SK-N-SH treated with all-trans-retinoic acid at 6 μM for 48 hours (cell line): Measurements from ENCODE around the gene MYCBPAP.

Experiments used
- ARNTL ChIP-seq: fragments of 450-650 bp; formaldehyde crosslinking; IDR thresholded peaks from 2 replicates; pipeline ENCODE4 v1.5.0; 2020; ENCODE audit warnings: low read depth, mild to moderate bottlenecking, moderate library complexity, borderline replicate concordance
- BACH2 ChIP-seq: fragments of 250-450 bp; sonication (Bioruptor Pico); IDR thresholded peaks from 2 replicates; pipeline ENCODE4 v1.9.0; 2021; ENCODE audit warnings: mild to moderate bottlenecking, borderline replicate concordance
- CREB5 ChIP-seq: fragments of 250-450 bp; sonication (Bioruptor Pico); IDR thresholded peaks from 2 replicates; pipeline ENCODE4 v1.5.1; 2020; ENCODE audit warnings: low read depth, mild to moderate bottlenecking, moderate library complexity
- ESRRG ChIP-seq: fragments of 250-450 bp; sonication (Bioruptor Pico); IDR thresholded peaks from 2 replicates; pipeline ENCODE4 v1.6.1; 2021; ENCODE audit warnings: mild to moderate bottlenecking
- GLIS3 ChIP-seq: fragments of 250-450 bp; sonication (Bioruptor Pico); IDR thresholded peaks from 2 replicates; pipeline ENCODE4 v1.5.0; 2020; ENCODE audit warnings: mild to moderate bottlenecking, moderate library complexity
- PATZ1 ChIP-seq: fragments of 250-450 bp; sonication (Bioruptor Pico); IDR thresholded peaks from 2 replicates; pipeline ENCODE4 v1.8.0; 2020; ENCODE audit warnings: mild to moderate bottlenecking, moderate library complexity, borderline replicate concordance
- PPARA ChIP-seq: fragments of 250-450 bp; sonication (Bioruptor Pico); IDR thresholded peaks from 2 replicates; pipeline ENCODE4 v1.5.0; 2020; ENCODE audit warnings: mild to moderate bottlenecking, borderline replicate concordance
- RARB ChIP-seq: fragments of 250-450 bp; sonication (Bioruptor Pico); IDR thresholded peaks from 2 replicates; pipeline ENCODE4 v1.8.0; 2021; ENCODE audit warnings: mild to moderate bottlenecking, moderate library complexity
- TCF4 ChIP-seq: fragments of 250-450 bp; sonication (Bioruptor Pico); IDR thresholded peaks from 2 replicates; pipeline ENCODE4 v1.8.0; 2021; ENCODE audit warnings: mild to moderate bottlenecking, moderate library complexity, borderline replicate concordance
- ZNF70 ChIP-seq: fragments of 450-650 bp; formaldehyde crosslinking; IDR thresholded peaks from 2 replicates; pipeline ENCODE4 v1.5.0; 2020; ENCODE audit warnings: mild to moderate bottlenecking, moderate library complexity
- TF ChIP-seq, protein P1 (sequence below): fragments of 250-450 bp; sonication (Bioruptor Pico); IDR thresholded peaks from 2 replicates; pipeline ENCODE4 v1.5.0; 2020; ENCODE audit warnings: mild to moderate bottlenecking, moderate library complexity

DNA sequence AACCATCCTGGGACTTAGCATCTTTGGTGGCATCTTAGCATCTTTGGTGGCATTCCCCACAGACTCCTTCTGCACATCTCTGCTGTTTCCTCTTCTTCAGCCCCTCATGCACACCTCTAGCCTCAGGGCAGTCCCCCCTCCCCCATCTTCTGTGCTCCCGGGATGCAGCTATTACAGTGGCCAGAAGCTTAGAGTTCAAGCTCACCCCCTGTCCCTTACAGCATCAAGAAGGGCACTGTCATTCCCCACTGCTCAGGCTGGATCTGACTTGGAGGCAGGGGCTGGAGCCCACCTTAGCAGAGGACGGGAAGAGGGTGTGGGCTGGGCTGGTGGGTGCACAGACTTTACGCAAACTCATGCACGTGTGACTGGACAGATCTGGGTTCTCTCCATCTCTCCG is 24.9 kb downstream of the MYCBPAP start:
- TF ChIP-seq ZNF70 (CRISPR knock-in tag) (no peak), PPARA (CRISPR knock-in tag) (no peak), BACH2 (CRISPR knock-in tag) (no peak), ESRRG (CRISPR knock-in tag) (no peak), PATZ1 (CRISPR knock-in tag) (no peak), GLIS3 (CRISPR knock-in tag) (no peak), ARNTL (CRISPR knock-in tag) (no peak), CREB5 (CRISPR knock-in tag) (no peak), RARB (CRISPR knock-in tag) (no peak), TCF4 (CRISPR knock-in tag) (no peak)
- TF ChIP-seq, protein P1, sequence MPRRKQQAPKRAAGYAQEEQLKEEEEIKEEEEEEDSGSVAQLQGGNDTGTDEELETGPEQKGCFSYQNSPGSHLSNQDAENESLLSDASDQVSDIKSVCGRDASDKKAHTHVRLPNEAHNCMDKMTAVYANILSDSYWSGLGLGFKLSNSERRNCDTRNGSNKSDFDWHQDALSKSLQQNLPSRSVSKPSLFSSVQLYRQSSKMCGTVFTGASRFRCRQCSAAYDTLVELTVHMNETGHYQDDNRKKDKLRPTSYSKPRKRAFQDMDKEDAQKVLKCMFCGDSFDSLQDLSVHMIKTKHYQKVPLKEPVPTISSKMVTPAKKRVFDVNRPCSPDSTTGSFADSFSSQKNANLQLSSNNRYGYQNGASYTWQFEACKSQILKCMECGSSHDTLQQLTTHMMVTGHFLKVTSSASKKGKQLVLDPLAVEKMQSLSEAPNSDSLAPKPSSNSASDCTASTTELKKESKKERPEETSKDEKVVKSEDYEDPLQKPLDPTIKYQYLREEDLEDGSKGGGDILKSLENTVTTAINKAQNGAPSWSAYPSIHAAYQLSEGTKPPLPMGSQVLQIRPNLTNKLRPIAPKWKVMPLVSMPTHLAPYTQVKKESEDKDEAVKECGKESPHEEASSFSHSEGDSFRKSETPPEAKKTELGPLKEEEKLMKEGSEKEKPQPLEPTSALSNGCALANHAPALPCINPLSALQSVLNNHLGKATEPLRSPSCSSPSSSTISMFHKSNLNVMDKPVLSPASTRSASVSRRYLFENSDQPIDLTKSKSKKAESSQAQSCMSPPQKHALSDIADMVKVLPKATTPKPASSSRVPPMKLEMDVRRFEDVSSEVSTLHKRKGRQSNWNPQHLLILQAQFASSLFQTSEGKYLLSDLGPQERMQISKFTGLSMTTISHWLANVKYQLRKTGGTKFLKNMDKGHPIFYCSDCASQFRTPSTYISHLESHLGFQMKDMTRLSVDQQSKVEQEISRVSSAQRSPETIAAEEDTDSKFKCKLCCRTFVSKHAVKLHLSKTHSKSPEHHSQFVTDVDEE (CRISPR knock-in tag), result no peak
